HG02571 (cell line): ENCODE measurements around the gene TTC36.
"Not testable (repeated sequence)": the region's sequence is repeated elsewhere in the genome, so short reads cannot be mapped to it uniquely, and the experiment has no call there.

Experiments used
- ATAC-seq: cut with Tn5 transposase; IDR thresholded peaks from one replicate; pipeline ENCODE4 v1.9.1; 2021; ENCODE audit warnings: mild to moderate bottlenecking, moderate library complexity; ENCODE audit not compliant: unreplicated experiment

Gene TTC36

GRCh38 chr11:118574636-118575035 is 47.4 kb downstream of the TTC36 start:
- no peak for ATAC-seq

GRCh38 chr11:118577995-118578394 is 50.7 kb downstream of the TTC36 start:
- not testable (repeated sequence) for ATAC-seq
